PC-9 (cell line): ENCODE data around the gene FSIP1. TPM values are rescaled to one million over a fixed set of nuclear protein-coding genes. Genes with fewer than 3 reads are reported as not detected.

ENCODE experiments used
- BruUV-seq: library from RNA; stranded (reverse); fragments of 400-500 nt; replicated peaks from 2 replicates; lab custom pipeline; 2021; lab: Mats Ljungman, UMichigan
- CTCF ChIA-PET: fragments of 300-600 bp; sonication (Branson Sonifier 250); formaldehyde crosslinking; loops from one replicate; lab custom pipeline; 2022; ENCODE audit warnings: antibody characterized with exemption; lab: Charles Lee
- POLR2A ChIA-PET: fragments of 300-600 bp; sonication (Branson Sonifier 250); formaldehyde crosslinking; loops from one replicate; lab custom pipeline; 2022; ENCODE audit warnings: antibody characterized with exemption; ENCODE audit not compliant: unreplicated experiment; lab: Charles Lee
- DNase-seq, 2 experiments: peaks; one replicate each; pipeline versions ENCODE4 v3.0.0 to v3.0.0-alpha.2; 2015 to 2022; ENCODE audit warnings: mixed read lengths in 1 of 2
- H2AFZ ChIP-seq: fragments of 200-600 bp; sonication (generic); 2 replicates; pipeline ENCODE4 v1.8.1; 2017; ENCODE audit warnings: antibody characterized with exemption
- H3F3A ChIP-seq: fragments of 200-600 bp; sonication (generic); 2 replicates; pipeline ENCODE4 v1.8.1; 2017; ENCODE audit warnings: antibody characterized with exemption, mild to moderate bottlenecking, low read depth; ENCODE audit not compliant: insufficient read depth
- H3K27ac ChIP-seq: fragments of 200-600 bp; sonication (generic); 2 replicates; pipeline ENCODE4 v1.6.1; 2016; ENCODE audit warnings: mixed run types
- H3K27me3 ChIP-seq: fragments of 200-600 bp; sonication (generic); 2 replicates; pipeline ENCODE4 v1.6.1; 2016; ENCODE audit warnings: low read depth, mixed run types; ENCODE audit not compliant: insufficient read depth
- H3K36me3 ChIP-seq: fragments of 200-600 bp; sonication (generic); 2 replicates; pipeline ENCODE4 v1.6.1; 2016; ENCODE audit warnings: low read depth, mixed run types
- H3K4me1 ChIP-seq: fragments of 200-600 bp; sonication (generic); replicated peaks from 2 replicates; pipeline ENCODE4 v1.6.1; 2016; ENCODE audit warnings: mixed run types; ENCODE audit not compliant: insufficient read depth
- H3K4me2 ChIP-seq: fragments of 200-600 bp; sonication (generic); 2 replicates; pipeline ENCODE4 v1.6.1; 2017; ENCODE audit warnings: mixed run types
- H3K4me3 ChIP-seq: fragments of 200-600 bp; sonication (generic); 2 replicates; pipeline ENCODE4 v1.6.1; 2016; ENCODE audit warnings: mixed run types
- H3K79me2 ChIP-seq: fragments of 200-600 bp; sonication (generic); 2 replicates; pipeline ENCODE4 v1.6.1; 2017; ENCODE audit warnings: low read depth, mixed run types
- H3K9me2 ChIP-seq: fragments of 200-600 bp; sonication (generic); 2 replicates; pipeline ENCODE4 v1.8.1; 2017; ENCODE audit warnings: mild to moderate bottlenecking; ENCODE audit not compliant: insufficient read depth
- H3K9me3 ChIP-seq: fragments of 200-600 bp; sonication (generic); 2 replicates; pipeline ENCODE4 v1.8.1; 2016; ENCODE audit warnings: low read depth; ENCODE audit not compliant: insufficient read depth
- H4K20me1 ChIP-seq: fragments of 200-600 bp; sonication (generic); 2 replicates; pipeline ENCODE4 v1.8.1; 2017; ENCODE audit not compliant: insufficient read depth
- EZH2 ChIP-seq: fragments of 200-600 bp; sonication (generic); IDR thresholded peaks from 2 replicates; pipeline ENCODE4 v1.8.0; 2017; ENCODE audit warnings: antibody characterized with exemption, low read depth
- intact Hi-C: fragments of 100-400 bp; cut with micrococcal nuclease; formaldehyde crosslinking; loops from one replicate; pipeline ENCODE4 v1.10.0; 2022; ENCODE audit not compliant: unreplicated experiment
- total RNA-seq: library from RNA; stranded (reverse); gene quantifications from 2 replicates; pipeline ENCODE4 v1.2.3, GENCODE V29; 2021
- TF ChIP-seq, protein P1 (sequence below): fragments of 200-600 bp; sonication (generic); conservative IDR thresholded peaks from 2 replicates; pipeline ENCODE4 v1.6.1; 2017; ENCODE audit warnings: mixed run types, antibody characterized with exemption, mild to moderate bottlenecking, moderate library complexity

The FSIP1 gene
- total RNA-seq, 1 experiment from 2014 or later = 1.2 TPM

DNA sequence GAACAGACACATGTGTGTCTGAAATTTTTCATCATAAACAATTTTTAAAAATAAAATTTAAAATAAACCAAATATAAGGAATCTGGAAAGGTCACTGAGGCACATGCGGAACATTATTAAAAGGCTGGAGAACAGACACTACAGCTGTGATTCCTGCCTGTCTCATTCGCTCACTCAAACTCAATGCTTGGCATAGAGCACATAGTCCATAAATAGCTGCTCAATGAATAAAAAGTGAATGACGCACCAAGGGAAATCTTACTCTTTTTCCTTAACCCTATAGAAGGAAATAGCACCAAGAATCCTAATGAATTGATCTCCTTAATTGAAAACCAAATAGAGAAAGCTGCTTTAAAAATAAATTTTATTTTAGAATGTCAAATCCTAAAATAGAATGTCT, 98.4 kb downstream of the FSIP1 start:
- no peak overlapping the region for H3K4me2 ChIP-seq
- BruUV-seq = no TSS peak
- ChIA-PET CTCF (interaction anchor here (0.6 kb wide), 1 partner anchor 54 kb away, joined by 5 read pairs; no protein-coding TSS in a partner anchor), POLR2A (no interaction called here)
- no peaks in the 10 kb centered on the region for H3K4me1 ChIP-seq
- H3K27me3 ChIP-seq = no peaks in the 10 kb centered on the region
- no peaks in the 10 kb centered on the region for H3K79me2 ChIP-seq
- no peak overlapping the region for H2AFZ ChIP-seq
- H3K4me3 ChIP-seq = no peak overlapping the region
- intact Hi-C loops = no loop called here
- no peaks in the 10 kb centered on the region for H3K9me3 ChIP-seq
- no peak for TF ChIP-seq EZH2
- H3K9me2 ChIP-seq = no peaks in the 10 kb centered on the region
- no peak for DNase-seq
- H4K20me1 ChIP-seq = no peaks in the 10 kb centered on the region
- no peaks in the 10 kb centered on the region; the same call in 1 of the 2 replicates for H3F3A ChIP-seq
- no peak overlapping the region for H3K27ac ChIP-seq
- H3K36me3 ChIP-seq = no peaks in the 10 kb centered on the region

DNA sequence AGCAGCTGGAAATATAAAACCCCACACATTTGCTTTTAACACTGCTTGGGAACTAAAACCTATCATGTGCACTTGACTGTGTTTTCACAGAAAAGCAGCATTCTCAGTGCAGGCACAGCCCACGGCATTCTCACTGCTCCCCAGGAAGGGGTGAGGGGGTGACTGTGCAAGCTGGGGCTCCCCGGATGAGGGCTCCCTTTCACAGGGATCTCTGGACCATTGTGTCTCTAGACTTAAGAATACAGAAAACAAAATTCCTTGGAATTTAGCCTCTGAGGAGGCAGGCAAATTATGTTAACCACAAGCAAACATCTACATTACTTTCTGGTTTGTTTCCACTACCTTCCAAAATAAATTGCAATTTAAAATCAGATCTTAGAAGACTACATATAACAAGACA, 100.3 kb downstream of the FSIP1 start:
- TF ChIP-seq EZH2 = no peak
- TF ChIP-seq, protein P1, sequence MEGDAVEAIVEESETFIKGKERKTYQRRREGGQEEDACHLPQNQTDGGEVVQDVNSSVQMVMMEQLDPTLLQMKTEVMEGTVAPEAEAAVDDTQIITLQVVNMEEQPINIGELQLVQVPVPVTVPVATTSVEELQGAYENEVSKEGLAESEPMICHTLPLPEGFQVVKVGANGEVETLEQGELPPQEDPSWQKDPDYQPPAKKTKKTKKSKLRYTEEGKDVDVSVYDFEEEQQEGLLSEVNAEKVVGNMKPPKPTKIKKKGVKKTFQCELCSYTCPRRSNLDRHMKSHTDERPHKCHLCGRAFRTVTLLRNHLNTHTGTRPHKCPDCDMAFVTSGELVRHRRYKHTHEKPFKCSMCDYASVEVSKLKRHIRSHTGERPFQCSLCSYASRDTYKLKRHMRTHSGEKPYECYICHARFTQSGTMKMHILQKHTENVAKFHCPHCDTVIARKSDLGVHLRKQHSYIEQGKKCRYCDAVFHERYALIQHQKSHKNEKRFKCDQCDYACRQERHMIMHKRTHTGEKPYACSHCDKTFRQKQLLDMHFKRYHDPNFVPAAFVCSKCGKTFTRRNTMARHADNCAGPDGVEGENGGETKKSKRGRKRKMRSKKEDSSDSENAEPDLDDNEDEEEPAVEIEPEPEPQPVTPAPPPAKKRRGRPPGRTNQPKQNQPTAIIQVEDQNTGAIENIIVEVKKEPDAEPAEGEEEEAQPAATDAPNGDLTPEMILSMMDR = no peak
- Histone ChIP-seq H3K4me3 (no peak overlapping the region), H3K27me3 (no peaks in the 10 kb centered on the region), H3K4me1 (no peaks in the 10 kb centered on the region), H3K9me3 (no peaks in the 10 kb centered on the region), H3K27ac (no peak overlapping the region), H3K4me2 (no peak overlapping the region), H4K20me1 (no peaks in the 10 kb centered on the region), H2AFZ (no peak overlapping the region), H3F3A (no peaks in the 10 kb centered on the region; the same call in 1 of the 2 replicates), H3K79me2 (no peaks in the 10 kb centered on the region), H3K36me3 (no peaks in the 10 kb centered on the region), H3K9me2 (no peaks in the 10 kb centered on the region)
- intact Hi-C loops = no loop called here
- no peak for DNase-seq
- no TSS peak for BruUV-seq
- ChIA-PET POLR2A (no interaction called here), CTCF (no interaction called here)

DNA sequence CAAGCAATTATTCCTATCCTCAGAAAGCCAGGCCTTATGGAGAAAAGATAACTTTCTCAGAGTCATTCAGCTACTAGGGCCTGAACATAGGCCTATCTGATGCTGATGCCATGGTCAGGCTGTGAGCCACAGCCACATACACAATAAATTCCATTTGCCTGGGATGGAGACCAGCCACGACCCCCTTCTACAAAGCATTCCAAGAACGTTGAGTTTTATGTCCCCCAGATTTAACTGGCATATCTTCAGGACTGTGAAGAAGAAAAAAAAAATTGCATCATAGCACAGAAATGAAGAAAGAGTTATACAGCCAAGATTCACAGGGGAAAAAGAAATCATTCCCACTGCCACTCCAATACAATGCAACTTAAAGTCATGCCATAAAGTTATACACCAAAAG, 101.8 kb downstream of the FSIP1 start:
- no peaks in the 10 kb centered on the region for H3K9me3 ChIP-seq
- no peaks in the 10 kb centered on the region for H3K79me2 ChIP-seq
- no peak overlapping the region for H3K4me2 ChIP-seq
- TF ChIP-seq EZH2 = no peak
- H3K27ac ChIP-seq = no peak overlapping the region
- no peaks in the 10 kb centered on the region; the same call in 1 of the 2 replicates for H3F3A ChIP-seq
- no peaks in the 10 kb centered on the region for H3K9me2 ChIP-seq
- ChIA-PET POLR2A (interaction anchor here (0.7 kb wide), 1 partner anchor 81 kb away, joined by 4 read pairs; no protein-coding TSS in a partner anchor), CTCF (no interaction called here)
- no peaks in the 10 kb centered on the region for H3K36me3 ChIP-seq
- H3K27me3 ChIP-seq = no peaks in the 10 kb centered on the region
- H4K20me1 ChIP-seq = no peaks in the 10 kb centered on the region
- BruUV-seq = no TSS peak
- H2AFZ ChIP-seq = no peak overlapping the region
- no peaks in the 10 kb centered on the region for H3K4me1 ChIP-seq
- no peak overlapping the region for H3K4me3 ChIP-seq
- intact Hi-C loops = no loop called here
- no peak for DNase-seq

DNA sequence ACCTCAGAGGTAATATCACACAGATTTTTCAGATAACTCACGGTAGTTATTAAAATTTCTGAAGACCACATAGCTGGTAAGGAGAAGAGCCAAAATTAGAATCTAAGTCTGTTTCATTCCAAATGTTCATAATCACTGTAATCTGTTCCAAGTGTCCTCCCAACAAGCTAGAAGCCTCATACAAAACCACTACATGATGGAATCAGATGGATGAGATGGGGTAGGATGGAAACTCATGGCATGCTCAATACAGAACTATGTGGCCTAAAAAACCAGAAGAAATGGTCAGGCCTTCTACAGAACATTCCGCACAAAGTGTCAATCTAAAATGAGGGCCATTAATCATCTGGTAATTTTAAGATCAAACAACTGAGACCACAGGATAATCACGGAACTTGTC, 110.0 kb downstream of the FSIP1 start:
- Histone ChIP-seq H3K4me1 (no peaks in the 10 kb centered on the region), H3K79me2 (no peaks in the 10 kb centered on the region), H4K20me1 (no peaks in the 10 kb centered on the region), H3K9me2 (no peaks in the 10 kb centered on the region), H3F3A (no peaks in the 10 kb centered on the region), H3K36me3 (no peaks in the 10 kb centered on the region), H3K9me3 (no peaks in the 10 kb centered on the region), H3K4me2 (no peak overlapping the region), H3K27me3 (no peaks in the 10 kb centered on the region), H3K27ac (no peak overlapping the region), H2AFZ (no peak overlapping the region), H3K4me3 (no peak overlapping the region)
- intact Hi-C loops = no loop called here
- ChIA-PET CTCF (no interaction called here), POLR2A (no interaction called here)
- BruUV-seq = no TSS peak
- no peak for TF ChIP-seq EZH2
- TF ChIP-seq, protein P1 = no peak
- no peak for DNase-seq
